Suprapubic skin (tissue), 3 donors: ENCODE data around the gene TCEAL4.

Source experiments
- CTCF ChIP-seq, 2 donors: fragments of 200-600 bp in 1 of 2; fragments of 450-650 bp in 1 of 2; sonication (generic) in 1 of 2; IDR thresholded peaks; one replicate each; pipeline ENCODE4 v1.5.1; 2016 to 2019; ENCODE audit warnings: antibody characterized with exemption in 2 of 2, mild to moderate bottlenecking in 1 of 2, moderate library complexity in 1 of 2
- EP300 ChIP-seq: sonication (generic); formaldehyde crosslinking; IDR thresholded peaks from one replicate; pipeline ENCODE4 v1.6.1; 2017; ENCODE audit warnings: antibody characterized with exemption

DNA sequence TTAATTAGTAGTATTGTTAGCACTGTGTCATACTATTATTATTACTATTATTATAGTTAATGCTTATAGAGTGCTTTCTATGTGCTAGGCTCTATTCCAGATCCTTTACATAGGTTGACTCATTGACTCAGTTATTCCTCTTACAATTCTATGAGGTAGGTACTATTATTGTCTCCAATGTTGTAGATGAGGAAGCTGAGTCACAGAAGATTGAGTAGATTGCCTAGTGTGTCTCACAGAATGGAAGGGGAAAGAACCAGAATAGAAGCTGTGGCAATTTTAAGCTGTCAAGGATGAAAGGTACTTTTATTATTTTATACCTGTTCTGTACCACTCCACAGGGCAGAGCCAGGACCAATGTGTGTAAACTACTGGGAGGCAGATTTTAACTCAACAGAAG, 41.5 kb downstream of the TCEAL4 start:
- TF ChIP-seq CTCF (IDR thresholded peaks at IDR 0.05) (no peak), EP300 (no peak)
